GM18861 (cell line): ENCODE measurements around the gene TMSB4Y.

Experiments
- ATAC-seq: cut with Tn5 transposase; IDR thresholded peaks from one replicate; pipeline ENCODE4 v1.9.1; 2021; ENCODE audit not compliant: unreplicated experiment

Gene TMSB4Y

DNA sequence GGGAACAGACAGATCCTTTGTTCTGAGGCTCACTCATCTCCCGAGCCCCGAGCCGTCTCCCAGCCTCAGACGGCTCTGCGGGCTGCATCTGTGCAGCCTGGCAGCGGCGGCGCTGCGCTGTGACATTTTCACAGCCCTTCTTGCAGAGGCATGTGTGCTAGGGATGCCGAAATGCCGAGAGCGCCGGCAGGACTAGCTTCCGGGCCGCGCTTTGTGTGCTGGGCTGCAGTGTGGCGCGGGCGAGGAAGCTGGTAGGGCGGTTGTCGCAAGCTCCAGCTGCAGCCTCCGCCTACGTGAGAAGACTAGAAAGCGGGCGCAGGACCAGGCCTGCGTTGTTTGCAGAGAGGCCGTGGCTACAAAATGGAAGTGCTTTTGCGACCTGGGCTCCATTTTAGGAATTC is at the start of gene TMSB4Y:
TMSB4Y (plus strand) TSS at position 332 of the 401 bp plus-strand sequence.
- no peak for ATAC-seq

- no peak for ATAC-seq
Observed at GRCh38 chrY:13664162-13664561, 39.5 kb upstream of the TMSB4Y start.

DNA sequence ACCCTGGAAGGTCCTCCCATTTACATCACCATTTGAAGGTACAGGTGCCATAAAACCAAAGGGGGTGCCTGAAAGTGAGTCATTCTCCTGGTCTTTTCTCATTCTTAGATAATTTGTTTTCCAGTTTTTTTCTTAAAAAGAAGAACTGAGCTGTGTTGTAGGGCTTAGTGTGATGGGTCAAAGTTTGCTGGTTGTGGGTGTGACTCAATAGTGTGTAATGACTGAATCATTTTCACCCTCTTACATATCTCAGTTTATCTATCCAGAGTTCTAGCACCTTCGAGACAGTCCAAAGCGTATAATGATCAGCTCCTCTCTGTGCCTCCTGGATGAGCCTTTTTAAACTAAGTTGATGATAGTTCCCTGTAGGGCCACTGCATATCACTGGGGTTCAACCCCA is 32.6 kb upstream of the TMSB4Y start:
- no peak for ATAC-seq

- ATAC-seq, result no peak
Observed at GRCh38 chrY:13702276-13702675, 1.4 kb upstream of the TMSB4Y start.

DNA sequence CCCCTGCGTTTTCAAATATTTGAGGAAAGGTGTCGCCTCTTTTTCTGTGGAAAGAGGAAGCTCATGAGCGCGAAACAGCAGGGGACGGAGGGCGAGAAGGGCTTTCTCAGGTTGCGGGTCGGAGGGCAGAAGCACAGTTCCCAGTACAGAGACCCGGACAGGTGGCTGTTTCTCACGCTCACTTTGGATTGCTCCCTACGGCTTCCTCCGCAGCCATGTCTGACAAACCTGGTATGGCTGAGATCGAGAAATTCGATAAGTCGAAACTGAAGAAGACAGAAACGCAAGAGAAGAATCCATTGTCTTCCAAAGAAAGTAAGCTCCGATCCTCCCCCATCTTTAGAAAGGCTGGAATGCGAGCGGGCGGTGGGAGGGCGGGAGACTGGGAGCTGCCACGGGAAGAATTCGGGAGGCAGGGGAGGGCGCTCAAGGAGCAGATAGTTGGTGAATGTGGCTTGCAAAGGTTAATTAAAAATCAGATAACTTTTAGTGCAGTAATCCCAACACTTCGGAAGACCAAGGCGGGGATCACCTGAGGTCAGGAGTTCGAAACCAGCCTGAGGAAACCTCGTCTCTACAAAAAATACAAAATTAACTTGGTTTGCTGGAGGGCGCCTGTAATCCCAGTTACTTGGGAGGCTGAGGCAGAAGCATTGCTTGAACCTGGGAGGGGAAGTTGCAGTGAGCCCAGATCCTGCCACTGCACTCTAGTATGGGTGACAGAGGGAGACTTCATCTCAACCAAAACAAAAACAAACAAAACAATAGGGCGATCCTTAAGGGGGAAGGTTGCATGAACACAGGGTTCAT is 627 bp downstream of the TMSB4Y start:
- ATAC-seq, result no peak

DNA sequence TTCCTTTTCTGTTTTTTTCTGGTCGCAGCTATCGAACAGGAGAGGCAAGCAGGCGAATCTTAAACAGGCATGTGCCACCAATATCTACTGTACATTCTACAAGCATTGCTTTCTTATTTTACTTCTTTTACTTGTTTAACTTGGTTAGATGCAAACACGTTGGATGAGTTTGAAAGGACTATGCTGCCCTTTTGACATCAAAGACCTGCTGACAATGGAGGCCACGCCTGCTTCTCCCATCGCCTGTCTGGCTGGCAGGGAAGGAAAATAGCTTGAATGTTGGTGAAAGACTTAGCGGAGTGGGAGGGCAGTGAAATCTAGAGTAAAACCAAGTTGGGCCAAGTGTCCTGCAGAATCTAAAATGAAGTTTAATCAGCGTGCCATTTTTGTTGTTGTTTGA is 1.5 kb downstream of the TMSB4Y start:
- no peak for ATAC-seq

DNA sequence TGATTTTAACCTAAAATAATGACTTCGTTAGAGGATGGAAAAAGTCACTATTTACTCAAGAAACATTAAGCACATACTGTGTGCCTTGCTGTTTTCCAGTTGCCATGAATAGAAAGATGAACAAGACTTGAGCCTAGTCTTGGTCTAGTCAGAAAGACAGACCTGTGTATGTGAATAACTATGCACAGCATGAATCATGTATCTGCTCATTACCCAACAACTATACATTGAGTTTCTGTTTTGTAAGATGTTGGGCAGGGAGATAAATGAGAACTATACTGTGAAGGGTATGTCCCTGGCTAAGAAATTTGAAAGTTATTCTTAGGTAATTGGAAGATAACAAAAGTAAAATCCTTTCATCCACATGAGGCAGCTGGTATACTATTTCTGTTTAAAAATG is 4.3 kb downstream of the TMSB4Y start:
- no peak for ATAC-seq

DNA sequence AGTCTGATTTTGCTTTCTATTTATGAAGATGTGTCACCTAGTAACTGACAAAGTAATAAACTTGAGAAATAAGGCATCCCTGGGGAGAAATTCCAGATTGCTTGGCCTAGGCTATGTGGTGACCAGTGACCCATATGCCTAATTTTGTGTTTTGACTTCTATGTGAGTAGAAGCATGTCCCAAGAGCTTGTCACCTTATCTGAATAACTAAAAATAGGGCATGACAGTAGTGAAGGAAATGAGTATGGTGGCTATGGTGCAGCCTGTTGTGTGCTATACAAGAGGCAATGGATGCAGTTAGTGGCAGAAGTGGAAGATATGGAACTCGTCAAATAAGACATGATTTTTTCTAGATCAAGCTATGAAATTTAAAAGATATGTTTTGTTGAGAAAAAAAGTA is 15.3 kb downstream of the TMSB4Y start:
- ATAC-seq, result no peak

DNA sequence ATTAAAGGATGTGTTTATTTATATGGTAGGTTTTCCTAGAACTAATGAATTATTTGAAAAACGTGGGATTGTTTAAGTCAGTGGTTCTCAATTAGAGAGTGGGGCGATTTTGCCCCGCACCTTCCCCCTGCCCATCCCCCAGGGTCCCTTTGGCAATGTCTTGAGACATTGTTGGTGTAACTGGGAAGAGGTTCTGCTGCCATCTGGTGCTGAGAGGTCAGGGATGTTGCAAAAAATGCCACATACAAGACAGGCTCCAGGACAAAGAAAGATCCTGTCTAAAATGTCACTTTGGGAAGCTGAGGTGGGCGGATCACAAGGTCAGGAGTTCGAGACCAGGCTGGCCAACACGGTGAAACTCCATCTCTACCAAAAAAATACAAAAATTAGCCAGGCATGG is 25.8 kb downstream of the TMSB4Y start:
- no peak for ATAC-seq

DNA sequence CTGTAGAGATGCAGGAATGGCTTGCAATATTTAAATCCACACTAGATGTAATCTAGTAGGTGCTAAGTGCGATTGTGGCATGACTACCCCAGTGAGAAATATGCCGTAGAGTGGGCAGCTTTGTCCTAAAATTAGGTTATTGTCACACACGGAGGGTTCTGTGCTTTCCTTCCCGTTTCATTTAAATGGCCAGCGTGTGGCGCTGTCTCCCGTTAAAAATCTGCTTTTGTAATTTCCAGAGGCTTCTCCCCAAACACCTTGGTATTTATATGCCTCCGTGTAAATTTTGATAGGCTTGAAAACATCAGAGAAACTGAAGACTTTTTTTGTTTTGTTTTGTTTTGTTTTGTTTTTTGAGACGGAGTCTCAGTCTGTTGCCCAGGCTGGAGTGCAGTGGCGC is 34.9 kb downstream of the TMSB4Y start:
- no peak for ATAC-seq

DNA sequence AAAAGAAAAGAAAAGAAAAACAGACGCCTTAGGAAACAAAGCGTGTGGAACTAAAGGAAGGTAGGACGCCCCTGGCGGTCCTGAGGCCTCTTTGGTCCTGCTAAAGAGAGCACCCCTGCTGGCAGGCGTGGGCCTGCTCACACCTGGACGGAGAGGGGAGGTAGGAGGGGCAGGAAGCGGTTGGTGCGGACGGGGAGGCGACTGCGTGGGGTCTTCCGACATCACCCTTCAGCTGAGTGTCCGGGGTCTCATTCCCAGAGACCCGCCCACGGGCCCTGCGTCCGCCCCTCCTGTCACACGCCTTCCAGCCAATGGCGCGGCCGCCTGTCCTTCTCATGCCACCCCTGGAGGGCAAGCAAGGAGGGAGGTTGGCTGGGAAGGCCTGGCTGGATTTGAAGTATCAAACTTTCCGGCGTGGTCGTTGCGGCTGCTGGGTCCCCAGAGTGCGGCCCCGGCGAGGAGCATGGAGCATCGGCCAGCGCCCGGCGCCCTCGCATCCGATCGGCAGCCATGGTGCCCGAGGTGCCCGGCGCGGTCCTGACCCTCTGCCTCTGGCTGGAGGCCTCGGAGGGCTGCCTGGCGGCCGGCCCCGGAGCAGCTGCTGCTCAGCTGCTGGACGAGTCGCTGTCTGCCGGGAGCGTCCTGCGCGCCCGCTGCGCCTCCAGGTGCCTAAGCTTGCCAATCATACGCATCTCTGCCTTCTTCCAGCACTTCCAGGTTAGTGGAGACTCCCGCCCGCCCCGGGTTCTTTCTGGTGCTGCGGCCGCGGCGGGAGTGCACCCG is 47.8 kb downstream of the TMSB4Y start:
- no peak for ATAC-seq

DNA sequence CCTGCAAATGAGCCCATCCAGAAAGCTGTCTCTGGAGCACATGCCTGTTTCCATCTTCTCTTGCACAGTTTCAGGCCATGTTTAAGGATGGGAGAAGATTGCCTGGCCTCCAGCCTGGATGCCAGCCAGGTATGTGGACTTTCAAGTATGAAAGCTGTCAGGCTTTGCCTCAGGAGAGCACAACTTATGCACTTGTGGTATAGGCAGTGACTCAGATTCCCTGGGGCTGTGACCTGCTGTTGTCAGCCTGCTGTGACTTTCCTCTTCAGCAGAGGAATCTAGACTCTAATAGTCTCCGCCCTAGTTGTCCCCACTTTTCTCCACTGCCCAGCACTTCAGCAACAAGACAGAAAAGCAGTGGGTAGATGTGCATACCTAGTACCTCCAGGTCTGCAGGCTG is 51.0 kb downstream of the TMSB4Y start:
- no peak for ATAC-seq
